GM13977 (cell line): ENCODE data around the gene AMBP.

Experiments
- DNase-seq: peaks from one replicate; pipeline ENCODE4 v3.0.0; 2012; ENCODE audit warnings: low spot score
- CTCF ChIP-seq: IDR thresholded peaks from 2 replicates; pipeline ENCODE4 v1.5.1; 2012; ENCODE audit warnings: mild to moderate bottlenecking, control low read depth; ENCODE audit not compliant: insufficient read depth; ENCODE audit errors: extremely low read depth, missing control alignments
- in situ Hi-C: fragments of 300-500 bp; cut with MboI; formaldehyde crosslinking; loops from one replicate; pipeline ENCODE4 v1.12.0; 2022; ENCODE audit warnings: low sequenced_read_pairs, low pct_unique_long_range_greater_than_20kb, mixed read lengths, inconsistent platforms; ENCODE audit not compliant: unreplicated experiment

AMBP gene

GRCh38 chr9:114011313-114011712 lies 66.8 kb downstream of the AMBP start:
- TF ChIP-seq CTCF, result no peak
- in situ Hi-C loops, result no loop called here
- DNase-seq, result no peak
